Activated T-cell treated with anti-CD3 and anti-CD28 coated beads for 24 hours (primary cell): ENCODE measurements around the gene SLC25A39.
"Not testable (repeated sequence)": the region's sequence is repeated elsewhere in the genome, so short reads cannot be mapped to it uniquely, and the experiment has no call there.

Experiments used
- DNase-seq: peaks from one replicate; pipeline ENCODE4 v3.0.0-alpha.2; 2020; ENCODE audit warnings: low read depth

Gene SLC25A39

DNA sequence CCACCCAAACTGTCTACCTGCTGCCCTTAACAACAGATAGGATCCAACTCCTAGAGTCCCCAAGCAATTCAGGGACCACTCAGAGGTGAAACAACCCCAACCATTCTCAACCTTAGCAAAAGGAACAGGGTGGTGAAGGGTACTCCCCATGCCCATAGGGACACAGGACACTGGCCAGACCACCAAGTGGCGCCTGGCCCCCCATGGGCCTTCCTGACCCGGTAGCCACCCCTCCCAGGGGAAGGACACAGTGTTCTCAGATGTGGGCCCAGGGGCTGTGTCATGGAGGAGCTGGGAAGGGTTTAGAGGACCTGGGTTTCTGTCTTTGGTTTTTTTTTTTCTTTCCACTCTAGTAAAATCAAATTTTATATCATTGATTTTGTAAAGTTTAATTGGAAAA is 9.7 kb upstream of the SLC25A39 start:
- no peak for DNase-seq

DNA sequence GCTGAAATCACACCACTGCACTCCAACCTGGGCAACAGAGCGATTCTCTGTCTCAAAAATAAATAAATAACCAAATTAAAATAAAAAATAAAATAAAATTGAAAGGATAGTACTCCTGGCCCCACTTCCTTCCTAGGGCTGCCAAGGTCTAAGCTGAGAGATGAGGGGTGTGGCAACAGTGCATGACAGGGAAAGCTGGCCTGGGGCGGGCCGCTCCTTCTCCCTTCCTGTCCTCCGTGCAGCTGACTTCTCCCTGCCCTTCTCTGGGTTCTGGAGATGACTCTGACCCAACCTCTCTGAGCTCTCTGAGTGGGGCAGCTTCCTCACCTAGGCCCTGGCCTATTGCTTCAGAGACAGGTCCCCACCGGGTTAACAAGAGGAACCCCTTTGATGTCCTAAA is 8.7 kb upstream of the SLC25A39 start:
- DNase-seq, result no peak

DNA sequence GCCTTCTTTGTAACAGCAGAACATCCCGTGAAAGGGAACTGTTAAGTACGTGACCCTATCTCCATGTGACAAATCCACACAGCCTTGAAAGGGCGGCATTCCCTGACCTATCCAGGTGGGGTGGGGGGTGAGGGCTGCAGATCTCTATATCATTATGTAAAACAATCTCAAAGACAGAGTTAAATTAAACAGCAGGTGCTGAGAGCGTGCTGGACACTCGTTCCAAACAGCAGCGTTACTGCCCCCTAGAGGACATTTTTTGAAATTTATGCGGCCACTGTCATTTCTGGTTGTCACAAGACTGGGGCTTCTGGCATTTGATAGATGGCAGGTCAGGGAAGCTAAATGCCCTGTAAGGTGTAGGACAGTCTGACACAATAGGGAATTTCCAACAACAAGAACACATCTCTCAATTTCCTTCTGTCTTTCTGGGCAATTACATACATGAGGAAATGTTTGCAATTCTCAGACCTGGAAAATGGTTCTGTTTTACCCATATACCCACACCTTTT is 6.7 kb upstream of the SLC25A39 start:
- peak; percentile 63 for DNase-seq

DNA sequence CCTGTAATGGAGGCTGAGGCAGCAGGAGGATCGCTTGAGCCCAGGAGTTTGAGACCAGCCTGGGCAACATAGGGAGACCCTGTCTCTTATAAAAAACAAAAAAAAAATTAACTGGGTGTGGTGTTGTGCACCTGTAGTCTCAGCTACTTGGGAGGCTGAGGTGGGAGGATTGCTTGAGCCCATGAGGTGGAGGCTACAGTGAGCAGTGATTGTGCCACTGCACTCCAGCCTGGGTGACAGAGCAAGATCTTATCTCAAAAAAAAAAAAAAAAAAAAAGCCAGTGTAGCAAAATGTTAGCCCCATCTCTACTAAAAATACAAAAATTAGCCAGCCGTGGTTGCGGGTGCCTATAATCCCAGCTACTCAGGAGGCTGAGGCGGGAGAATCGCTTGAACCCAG is 5.6 kb upstream of the SLC25A39 start:
- not testable (repeated sequence) for DNase-seq

DNA sequence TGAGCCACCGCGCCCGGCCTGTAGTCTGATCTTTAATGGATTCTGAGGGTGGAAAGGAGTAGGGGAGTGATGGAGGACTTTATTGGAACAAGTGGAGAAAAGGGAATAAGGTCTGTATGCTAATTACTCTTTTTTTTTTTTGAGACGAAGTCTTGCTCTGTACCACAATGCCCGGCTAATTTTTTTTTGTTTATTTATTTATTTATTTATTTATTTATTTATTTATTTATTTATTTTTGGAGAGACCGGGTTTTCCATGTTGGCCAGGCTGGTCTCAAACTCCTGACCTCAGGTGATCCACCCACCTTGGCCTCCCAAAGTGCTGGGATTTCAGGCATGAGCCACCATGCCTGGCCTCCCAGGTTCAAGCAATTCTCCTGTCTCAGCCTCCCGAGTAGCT is 4.9 kb upstream of the SLC25A39 start:
- DNase-seq, result not testable (repeated sequence)

DNA sequence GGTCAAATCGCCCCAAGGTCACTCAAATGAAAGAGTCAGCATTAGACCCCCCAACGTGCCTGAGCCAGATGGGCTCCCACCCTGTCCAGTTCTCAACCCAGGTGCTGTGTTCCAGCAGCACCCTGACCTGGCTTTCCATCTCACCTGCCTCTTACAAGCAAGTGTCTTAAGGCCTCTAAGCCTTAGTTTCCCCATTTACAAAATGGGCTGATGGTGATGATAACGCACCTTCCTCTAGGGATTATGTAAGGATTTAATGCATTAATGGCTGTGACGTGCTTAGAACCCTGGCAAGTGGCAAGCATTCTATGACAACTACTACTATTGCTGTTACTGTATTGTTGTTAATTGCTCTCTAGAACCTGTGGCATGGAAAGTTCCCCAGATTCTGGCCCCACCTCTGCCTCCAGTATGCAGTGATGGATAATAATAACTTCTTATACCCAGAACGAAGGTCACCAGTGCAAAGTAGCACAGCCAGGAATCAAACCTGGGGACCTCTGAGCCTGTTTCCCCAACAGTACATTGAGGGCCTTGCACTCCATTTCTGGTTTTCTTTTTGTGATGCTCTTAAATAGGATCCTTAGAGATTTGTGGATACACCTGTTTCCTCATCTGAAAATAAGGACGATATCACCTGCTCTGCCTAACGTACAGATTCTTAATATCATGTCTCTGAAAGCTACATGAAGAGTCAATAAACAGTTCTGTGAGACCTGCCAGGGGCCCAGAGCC is 3.3 kb upstream of the SLC25A39 start:
- DNase-seq, result no peak

DNA sequence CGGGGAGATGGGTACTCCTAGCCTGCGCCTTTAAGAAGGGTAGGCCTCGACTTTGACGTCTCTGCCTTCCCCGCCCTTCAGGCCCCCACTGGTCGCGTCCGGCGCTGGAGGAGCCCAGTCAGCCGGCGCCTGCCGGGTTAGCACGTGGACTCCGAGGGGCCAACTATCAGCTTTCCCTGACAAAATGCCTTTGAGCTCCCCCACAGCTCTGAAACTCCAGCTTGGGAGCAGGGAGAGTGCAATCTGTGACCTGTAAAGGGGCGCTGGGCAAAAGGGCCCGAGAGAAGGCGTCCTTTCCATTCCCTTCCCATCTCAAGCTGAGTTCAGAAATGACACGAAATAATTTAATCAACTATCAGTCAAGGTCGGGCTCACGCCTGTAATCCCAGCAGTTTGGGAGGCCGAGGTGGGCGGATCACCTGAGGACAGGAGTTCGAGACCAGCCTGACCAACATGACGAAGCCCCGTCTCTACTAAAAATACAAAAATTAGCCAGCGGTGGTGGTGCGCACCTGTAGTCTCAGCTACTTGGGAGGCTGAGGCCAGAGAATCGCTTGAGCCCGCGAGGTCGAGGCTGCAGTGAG is 2.3 kb upstream of the SLC25A39 start:
- peak; percentile 89 for DNase-seq

DNA sequence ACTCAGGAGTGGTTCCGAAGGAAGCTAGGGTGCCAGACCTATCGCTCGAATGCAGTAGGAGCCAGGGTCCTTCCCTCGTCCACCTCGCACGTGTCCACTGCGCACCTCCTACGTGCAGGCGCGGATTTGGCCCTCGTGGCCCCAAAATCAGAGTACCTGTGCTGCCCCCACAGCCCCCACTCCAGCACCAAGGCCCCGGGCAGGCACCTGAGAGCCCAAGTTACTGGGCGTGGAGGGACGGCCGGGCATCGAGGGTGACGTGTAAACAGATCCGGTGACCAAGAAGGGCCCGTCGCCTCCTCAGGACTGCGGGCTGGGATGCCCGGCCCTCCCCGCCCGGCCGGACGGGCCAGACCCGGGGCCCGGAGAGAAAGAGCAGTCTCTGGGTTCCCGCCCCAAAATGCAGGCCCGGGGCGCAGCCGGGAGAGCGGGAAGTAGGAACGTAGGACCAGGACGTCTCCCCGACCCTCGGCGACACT is 492 bp downstream of the SLC25A39 start:
- DNase-seq, result no peak

DNA sequence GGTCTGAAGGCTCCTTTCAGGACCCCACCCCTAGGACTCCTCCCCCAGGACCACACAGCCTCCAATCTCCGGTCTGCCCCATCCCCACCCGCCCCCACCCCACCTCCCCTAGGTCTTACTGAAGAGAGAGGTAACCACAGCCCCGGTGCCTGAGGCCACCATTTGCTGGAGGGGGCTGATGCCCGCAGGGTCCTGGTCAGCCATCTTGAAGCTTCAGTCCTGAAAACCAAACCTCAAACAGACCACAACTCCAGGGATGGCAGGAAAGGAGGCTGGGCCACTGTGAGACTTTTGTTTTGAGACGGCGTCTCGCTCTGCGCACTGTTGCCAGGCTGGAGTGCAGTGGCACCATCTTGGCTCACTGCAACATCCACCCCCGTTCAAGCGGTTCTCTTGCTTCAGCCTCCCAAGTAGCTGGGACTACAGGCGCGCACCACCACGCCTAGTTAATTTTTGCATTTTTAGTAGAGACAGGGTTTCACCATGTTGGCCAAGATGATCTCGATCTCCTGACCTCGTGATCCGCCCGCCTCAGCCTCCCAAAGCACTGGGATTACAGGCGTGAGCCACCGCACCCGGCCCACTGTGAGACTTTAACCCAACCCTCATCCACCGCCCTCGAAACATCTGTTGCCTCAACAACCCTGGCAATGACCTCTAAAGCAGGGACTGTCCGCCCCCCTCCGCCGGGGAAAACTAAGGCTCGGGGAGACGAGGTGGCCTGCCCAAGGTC is 1.1 kb downstream of the SLC25A39 start:
- DNase-seq, result no peak

DNA sequence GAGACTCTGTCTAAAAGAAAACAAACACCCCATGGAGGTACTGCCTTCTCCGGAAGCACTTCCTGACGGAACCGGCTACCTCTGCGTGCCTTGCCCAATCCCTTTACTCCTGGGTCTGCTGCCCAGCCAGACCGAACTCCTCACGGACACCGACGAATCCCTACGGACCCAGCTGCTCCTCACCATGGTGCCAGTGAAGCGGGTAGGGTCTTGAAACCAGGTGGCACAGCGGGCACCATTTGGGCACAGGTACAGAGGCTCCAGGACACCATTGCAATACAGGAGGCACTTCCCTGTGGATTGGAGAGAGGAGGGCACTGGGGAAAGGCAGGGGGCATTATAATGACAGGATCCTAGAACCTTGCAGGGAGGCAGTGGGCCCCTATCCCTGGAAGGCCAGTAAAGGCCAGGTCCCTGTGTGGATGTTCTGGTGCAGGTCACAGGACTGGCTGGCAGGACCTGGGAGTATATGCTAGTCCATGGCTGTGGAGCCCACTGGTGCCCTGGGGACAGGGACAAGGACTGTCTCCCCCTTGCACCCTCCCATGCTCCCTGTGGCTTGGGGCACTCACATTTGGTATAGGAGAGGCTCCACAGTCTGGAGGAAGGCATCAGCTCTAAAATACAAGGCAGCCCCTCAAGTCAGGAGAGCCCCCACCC is 2.3 kb downstream of the SLC25A39 start:
- DNase-seq, result no peak

DNA sequence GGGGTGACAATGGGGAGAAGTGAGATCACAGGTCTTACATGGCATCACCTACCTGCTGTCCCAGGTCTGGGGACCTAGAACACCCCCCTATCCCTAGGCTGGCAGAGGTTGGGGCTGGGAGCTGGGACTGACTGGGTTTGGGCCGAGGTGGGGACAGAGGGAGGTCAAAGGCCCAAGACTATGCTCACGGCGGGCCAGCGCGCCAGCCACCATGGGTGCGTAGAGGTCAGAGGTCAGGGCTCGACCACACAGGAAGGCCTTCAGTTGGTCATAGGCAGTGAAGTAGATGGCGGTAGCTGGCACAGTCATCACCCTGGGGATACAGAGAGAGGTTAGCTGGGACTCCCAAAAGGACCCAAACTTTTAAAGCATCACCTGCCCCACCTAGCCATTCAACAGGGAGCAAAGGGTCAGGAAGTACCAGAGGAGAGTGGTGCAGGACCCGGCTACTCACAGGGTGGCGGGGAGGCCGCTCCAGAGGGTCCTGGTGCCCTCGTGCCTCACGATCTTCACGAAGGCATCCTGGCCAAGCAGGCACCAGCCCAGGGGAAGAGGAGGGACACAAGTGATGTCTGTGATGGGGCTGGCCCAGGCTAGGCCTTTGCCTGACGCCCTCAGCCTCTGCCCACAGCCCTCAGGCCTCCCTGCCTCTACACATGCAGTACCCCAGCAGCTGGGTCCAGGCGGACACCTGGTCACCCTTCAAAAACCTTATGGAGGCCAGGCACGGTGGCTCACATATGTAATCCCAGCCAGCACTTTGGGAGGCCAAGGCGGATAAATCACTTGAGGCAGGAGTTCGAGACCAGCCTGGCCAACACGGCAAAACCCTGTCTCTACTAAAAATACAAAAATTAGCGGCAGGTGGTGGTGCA is 3.1 kb downstream of the SLC25A39 start:
- DNase-seq, result no peak

DNA sequence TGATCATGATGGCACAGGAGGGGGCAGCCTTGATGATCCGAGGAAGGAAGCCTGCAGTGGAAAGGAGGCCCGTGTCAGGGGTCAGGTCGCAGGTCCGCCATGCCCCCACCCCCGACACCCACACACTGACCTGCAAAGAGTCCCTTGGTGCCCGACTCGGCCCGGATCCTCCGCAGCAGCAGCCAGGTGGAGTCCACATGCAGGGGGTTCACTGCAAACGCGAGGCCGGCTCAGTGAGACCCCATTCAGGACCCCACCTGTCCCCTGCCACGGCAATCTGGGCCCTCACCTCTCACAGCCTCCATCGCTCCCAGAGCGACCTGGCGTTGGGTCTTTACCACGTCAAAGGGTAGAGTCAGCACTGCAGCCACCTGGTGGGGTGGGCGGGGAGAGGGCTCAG is 4.6 kb downstream of the SLC25A39 start:
- no peak for DNase-seq

DNA sequence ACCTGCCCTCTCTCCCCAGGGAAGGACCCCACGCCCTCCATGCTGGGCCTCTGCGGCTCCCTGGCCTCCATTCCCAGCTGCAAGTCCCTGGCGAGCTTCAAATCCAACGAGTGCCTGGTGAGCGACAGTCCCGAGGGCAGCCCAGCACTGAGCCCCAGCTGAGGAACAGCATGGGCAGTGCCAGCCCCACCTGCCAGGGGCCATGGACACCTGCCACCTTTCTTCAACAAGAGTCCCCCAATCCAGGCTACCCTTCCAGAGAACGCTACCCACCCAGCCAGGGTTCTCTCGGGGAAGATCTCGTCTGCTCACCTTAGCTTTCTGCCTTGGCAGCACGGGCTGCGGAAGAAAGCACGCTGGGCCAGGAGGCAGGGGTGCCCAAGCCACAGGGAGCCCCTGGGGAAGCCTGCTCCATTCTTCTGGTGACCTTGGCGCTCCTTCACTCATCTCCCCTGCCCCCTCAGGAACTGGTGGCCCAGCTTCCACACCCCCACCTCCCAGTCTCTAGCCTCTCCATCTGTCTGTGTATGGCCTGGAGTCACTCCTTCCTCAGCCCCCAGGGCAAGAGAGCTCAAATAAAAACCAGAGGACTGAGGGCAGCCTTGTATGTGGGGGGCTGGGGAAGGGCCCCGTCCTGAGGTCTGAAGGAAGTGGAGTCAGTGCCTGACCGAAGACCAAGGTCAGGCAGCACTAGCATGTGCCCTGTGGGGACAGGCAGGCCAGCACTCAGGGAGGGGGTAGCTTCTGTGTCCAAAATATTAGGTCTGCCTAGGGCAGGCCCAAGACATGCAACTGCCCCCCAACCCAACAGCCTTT is 6.3 kb downstream of the SLC25A39 start:
- DNase-seq, result no peak

DNA sequence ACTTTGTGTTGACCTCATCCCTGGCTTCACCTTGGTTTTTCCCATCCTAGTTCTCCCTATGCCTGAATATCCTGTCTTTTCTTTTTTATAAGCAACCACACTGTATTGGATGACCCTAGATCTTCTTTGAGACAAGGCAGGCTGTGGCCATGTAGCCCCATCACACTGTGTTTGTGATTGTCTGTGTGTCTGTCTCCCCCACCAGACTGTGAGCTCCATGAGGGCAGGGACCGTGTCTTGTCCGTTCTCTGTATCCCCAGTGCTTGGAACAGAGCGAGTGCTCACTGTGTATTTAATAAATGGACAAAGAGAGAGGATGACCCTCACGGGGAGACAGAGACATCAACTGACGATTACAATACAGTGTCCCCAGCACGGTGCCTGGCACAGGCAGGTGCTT is 7.1 kb downstream of the SLC25A39 start:
- DNase-seq, result no peak

DNA sequence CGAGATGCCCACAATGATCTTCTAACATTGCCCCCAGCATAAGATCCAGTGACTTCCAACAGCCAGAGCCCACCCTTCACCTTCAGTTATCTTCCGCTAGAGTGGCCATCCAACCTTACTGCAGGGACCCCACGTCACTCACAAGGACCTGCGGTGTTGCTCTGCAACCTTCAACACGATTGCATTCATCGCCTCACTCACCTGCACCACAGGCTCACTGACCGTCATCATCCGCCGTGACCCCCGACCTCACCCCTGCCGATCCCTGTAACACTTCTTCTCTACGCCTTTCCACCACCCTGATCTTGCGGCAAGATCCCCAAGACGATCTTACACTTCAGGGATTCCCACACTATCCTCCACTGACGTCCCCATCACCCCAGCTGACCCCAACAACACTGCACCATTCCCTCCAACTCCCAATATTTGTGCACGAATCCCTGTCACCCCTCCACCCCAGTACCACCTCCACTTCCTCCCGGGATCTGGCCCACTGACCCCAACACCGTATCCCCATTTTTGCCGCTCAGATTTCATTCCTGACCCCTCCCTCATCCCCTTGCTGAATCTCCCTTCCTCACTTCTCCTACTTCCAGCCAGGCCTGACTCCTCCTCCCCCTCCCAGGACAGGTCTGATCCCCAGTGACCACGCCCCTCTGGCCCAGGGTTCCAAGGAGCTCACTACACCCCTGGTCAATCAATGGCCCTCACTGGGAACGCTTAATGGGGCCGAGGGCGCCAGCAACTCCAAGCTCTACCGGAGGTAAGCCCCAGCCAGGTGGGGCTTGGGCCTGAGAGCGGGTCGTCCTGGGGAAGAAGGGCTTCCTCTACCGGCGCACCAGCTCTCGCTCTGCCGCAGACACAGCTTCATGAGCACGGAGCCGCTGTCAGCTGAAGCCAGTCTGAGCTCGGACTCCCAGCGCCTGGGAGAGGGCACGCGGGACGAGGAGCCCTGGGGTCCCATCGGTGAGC is 8.6 kb downstream of the SLC25A39 start:
- DNase-seq, result no peak

DNA sequence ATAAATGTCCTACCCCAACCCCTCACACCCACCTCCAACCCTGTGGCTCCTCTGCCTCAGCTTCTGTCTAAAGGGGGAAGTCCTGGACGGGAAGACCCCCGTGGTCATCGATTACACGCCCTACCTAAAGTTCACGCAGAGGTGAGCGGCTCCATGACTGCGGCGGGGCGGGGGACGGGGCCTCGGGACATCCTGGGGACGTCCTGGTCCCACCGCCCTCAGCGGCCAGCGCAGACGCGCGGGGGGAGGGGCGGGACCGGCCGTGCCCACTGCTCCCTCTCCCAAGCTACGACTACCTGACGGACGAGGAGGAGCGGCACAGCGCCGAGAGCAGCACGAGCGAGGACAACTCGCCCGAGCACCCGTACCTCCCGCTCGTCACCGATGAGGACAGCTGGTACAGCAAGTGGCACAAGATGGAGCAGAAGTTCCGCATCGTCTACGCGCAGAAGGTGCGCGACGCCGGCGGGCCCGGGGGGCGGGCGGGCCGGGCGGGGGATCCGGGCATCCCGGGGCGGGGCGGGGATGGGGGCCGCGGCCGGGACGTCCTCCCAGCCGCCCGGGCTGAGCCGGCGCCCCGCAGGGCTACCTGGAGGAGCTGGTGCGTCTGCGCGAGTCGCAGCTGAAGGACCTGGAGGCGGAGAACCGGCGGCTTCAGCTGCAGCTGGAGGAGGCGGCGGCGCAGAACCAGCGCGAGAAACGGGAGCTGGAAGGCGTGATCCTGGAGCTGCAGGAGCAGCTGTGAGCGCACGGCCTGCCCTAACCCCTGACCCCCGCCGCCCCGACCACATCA is 9.6 kb downstream of the SLC25A39 start:
- DNase-seq, result peak; percentile 44

DNA sequence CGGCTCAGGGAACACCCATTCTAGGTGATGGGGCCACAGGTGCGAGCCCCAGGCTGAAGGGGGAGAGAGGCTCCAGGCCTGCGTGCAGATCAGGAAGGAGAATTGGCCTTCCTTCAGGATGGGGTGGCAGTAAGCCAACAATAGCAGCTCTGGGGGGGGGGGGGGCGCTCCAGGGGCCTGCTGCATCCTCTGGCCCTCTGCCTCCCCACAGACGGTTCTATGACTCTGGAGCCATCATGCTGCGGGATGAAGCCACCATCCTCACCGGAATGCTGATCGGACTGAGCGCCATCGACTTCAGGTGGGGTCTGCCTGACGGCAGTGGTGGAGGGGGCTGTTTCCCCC is 10.1 kb downstream of the SLC25A39 start:
- DNase-seq, result no peak

DNA sequence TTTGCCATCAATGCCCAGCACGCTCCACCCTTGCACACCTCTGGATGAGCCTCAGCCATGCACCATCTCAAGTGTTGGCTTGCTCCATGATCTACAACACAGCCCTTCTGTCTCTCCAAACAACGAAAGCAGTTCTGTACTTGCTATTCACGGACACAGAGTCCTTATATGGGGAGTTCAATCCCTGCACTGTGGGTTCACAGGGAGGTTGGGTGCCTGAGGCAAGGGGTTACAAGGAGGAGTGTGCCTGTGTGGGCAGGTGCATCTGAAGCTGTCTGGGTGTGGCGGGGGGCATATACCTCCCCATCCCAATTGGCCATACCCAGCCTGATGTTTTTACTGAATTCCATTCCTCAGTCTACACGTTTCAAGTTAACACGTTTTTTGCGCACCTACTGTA is 10.6 kb downstream of the SLC25A39 start:
- DNase-seq, result no peak
